Measurements from ENCODE around the gene CBL.

DNA sequence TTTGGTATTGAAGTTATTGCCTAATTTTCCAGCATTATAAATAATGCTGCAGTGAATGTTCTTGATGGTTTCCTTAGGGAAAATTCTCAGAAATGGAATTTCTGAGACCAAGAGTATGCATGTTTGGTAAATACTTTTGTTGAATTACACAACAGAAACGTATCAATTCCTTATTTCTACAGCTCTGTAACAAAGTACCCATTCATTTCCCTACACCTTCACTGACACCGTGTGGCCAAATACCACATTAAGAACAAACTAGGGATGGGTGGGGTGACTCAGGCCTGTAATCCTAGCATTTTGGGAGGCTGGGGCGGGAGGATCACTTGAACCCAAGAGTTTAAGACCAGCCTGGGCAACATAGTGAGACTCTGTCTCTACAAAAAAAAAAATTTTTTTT lies 89.0 kb downstream of the CBL start:
- TF ChIP-seq, protein P1, sequence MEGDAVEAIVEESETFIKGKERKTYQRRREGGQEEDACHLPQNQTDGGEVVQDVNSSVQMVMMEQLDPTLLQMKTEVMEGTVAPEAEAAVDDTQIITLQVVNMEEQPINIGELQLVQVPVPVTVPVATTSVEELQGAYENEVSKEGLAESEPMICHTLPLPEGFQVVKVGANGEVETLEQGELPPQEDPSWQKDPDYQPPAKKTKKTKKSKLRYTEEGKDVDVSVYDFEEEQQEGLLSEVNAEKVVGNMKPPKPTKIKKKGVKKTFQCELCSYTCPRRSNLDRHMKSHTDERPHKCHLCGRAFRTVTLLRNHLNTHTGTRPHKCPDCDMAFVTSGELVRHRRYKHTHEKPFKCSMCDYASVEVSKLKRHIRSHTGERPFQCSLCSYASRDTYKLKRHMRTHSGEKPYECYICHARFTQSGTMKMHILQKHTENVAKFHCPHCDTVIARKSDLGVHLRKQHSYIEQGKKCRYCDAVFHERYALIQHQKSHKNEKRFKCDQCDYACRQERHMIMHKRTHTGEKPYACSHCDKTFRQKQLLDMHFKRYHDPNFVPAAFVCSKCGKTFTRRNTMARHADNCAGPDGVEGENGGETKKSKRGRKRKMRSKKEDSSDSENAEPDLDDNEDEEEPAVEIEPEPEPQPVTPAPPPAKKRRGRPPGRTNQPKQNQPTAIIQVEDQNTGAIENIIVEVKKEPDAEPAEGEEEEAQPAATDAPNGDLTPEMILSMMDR (conservative IDR thresholded peaks at IDR 0.05 in 1 of 2, IDR thresholded peaks at IDR 0.05 in 1 of 2; ENCODE audit: extremely low read depth in 1 of 2, insufficient read depth in 1 of 2, low read depth in 1 of 2, low read length in 2 of 2), result peak; percentile 10 to 37
- TF ChIP-seq EZH2 (IDR thresholded peaks at IDR 0.05; ENCODE audit: borderline replicate concordance, low read length), result no peak
